CD4-positive, alpha-beta T cell treated with Interleukin-17A for 1 hour (primary cell): ENCODE data around the gene SERBP1.

ENCODE experiments used
- DNase-seq: peaks from one replicate; pipeline ENCODE4 v3.0.0-alpha.2; 2020

Gene SERBP1

GRCh38 chr1:67359592-67359991 lies 70.6 kb downstream of the SERBP1 start:
- no peak for DNase-seq
